ENCODE results near the gene SLC35F4. TPM values are rescaled to one million over a fixed set of nuclear protein-coding genes. Genes with fewer than 3 reads are reported as not detected.

The SLC35F4 gene
- total RNA-seq, 1 experiment from 2014 or later, result not detected

GRCh38 chr14:57617510-57617909 lies 248.4 kb downstream of the SLC35F4 start:
- Histone ChIP-seq H2AFZ (ENCODE audit: low read depth, low read length, poor library complexity, severe bottlenecking) (no peak overlapping the region), H3K4me2 (ENCODE audit: low read length) (no peak overlapping the region), H3K36me3 (ENCODE audit: control insufficient read depth in 1 of 2, insufficient read depth in 2 of 2, low read length in 2 of 2) (no peaks in the 10 kb centered on the region), H3K4me1 (ENCODE audit: control insufficient read depth in 1 of 2, insufficient read depth in 2 of 2, low read length in 2 of 2) (no peaks in the 10 kb centered on the region), H3K4me3 (replicated peaks in 1 of 2; ENCODE audit: low read depth in 1 of 2, low read length in 2 of 2) (no peak overlapping the region), H3K79me2 (ENCODE audit: insufficient read depth, low read length) (no peaks in the 10 kb centered on the region), H3K9ac (ENCODE audit: low read length) (no peak overlapping the region), H4K20me1 (ENCODE audit: insufficient read depth) (no peaks in the 10 kb centered on the region), H3K9me3 (ENCODE audit: control insufficient read depth in 1 of 2, insufficient read depth in 1 of 2, low read depth in 1 of 2, low read length in 2 of 2) (no peaks in the 10 kb centered on the region), H3K9me2 (ENCODE audit: insufficient read depth) (no peaks in the 10 kb centered on the region), H3K27ac (ENCODE audit: low read depth, low read length) (no peak overlapping the region), H3K27me3 (ENCODE audit: insufficient read depth, low read length) (peaks cover 56% of the 10 kb centered on the region)
- TF ChIP-seq MAX (IDR thresholded peaks at IDR 0.05), result no peak
- TF ChIP-seq ELF1 (IDR thresholded peaks at IDR 0.05; ENCODE audit: borderline replicate concordance, low read depth), result no peak
- TF ChIP-seq POLR2A (IDR thresholded peaks at IDR 0.05; ENCODE audit: borderline replicate concordance, extremely low read depth, insufficient read depth, insufficient read length), result no peak
- TF ChIP-seq FOSL1 (IDR thresholded peaks at IDR 0.05; ENCODE audit: low read depth), result no peak
- TF ChIP-seq CTCF (IDR thresholded peaks at IDR 0.05 in 2 of 3, conservative IDR thresholded peaks at IDR 0.05 in 1 of 3; ENCODE audit: borderline replicate concordance in 1 of 3, insufficient read depth in 1 of 3, low read depth in 2 of 3, low read length in 2 of 3), result no peak
- TF ChIP-seq ZBTB33 (IDR thresholded peaks at IDR 0.05; ENCODE audit: extremely low read depth, insufficient replicate concordance, low read length), result no peak
- no peak for TF ChIP-seq ZNF274 (IDR thresholded peaks at IDR 0.05; ENCODE audit: low read depth, low read length)
- TF ChIP-seq POLR2AphosphoS5 (IDR thresholded peaks at IDR 0.05; ENCODE audit: low read depth, low read length), result no peak
- TF ChIP-seq CEBPB (IDR thresholded peaks at IDR 0.05; ENCODE audit: low read depth), result no peak
- TF ChIP-seq EGR1 (IDR thresholded peaks at IDR 0.05; ENCODE audit: low read depth), result no peak
- TF ChIP-seq ATF3 (IDR thresholded peaks at IDR 0.05), result no peak
- no peak for TF ChIP-seq CBX3 (IDR thresholded peaks at IDR 0.05; ENCODE audit: low read depth)
- no peak for TF ChIP-seq SRF (IDR thresholded peaks at IDR 0.05; ENCODE audit: low read depth)
- no peak for TF ChIP-seq TCF7L2 (IDR thresholded peaks at IDR 0.05; ENCODE audit: borderline replicate concordance, extremely low read depth, insufficient read depth, insufficient read length)
- no peak for TF ChIP-seq JUND (IDR thresholded peaks at IDR 0.05)
- TF ChIP-seq REST (IDR thresholded peaks at IDR 0.05; ENCODE audit: low read depth), result no peak
- no peak for TF ChIP-seq EZH2phosphoT487 (IDR thresholded peaks at IDR 0.05; ENCODE audit: borderline replicate concordance)
- ChIA-PET POLR2A (no interaction called here), RAD21 (ENCODE audit: low non-redundant PET in 1 of 2, low total read pairs in 2 of 2, uncharacterized antibody in 2 of 2, unreplicated experiment in 2 of 2) (no interaction called here), CTCF (no interaction called here)
- DNase-seq (ENCODE audit: low read depth, low spot score) (no peak), ATAC-seq (no peak)
- intact Hi-C loops (cut with micrococcal nuclease), result no loop called here
- no TSS peak for BruUV-seq (replicated peaks)
